RWPE2 (cell line): ENCODE data around the gene GRIK2.

ENCODE experiments used
- ATAC-seq: fragments of 200-7000 bp; cut with Tn5 transposase; 3 replicates; pipeline ENCODE4 v1.9.1; 2021; ENCODE audit warnings: low read depth
- DNase-seq: peaks from one replicate; pipeline ENCODE4 v3.0.0-alpha.2; 2020; ENCODE audit warnings: low spot score
- H3K27ac ChIP-seq: fragments of 450-650 bp; 2 replicates; pipeline ENCODE4 v1.5.1; 2017; ENCODE audit warnings: mild to moderate bottlenecking; ENCODE audit not compliant: poor library complexity, severe bottlenecking
- H3K27me3 ChIP-seq: fragments of 250-450 bp; sonication (Bioruptor Pico); 2 replicates; pipeline ENCODE4 v1.5.1; 2021; ENCODE audit warnings: mild to moderate bottlenecking, moderate library complexity; ENCODE audit not compliant: insufficient read depth, poor library complexity, severe bottlenecking
- H3K36me3 ChIP-seq: fragments of 250-450 bp; sonication (Bioruptor Pico); 2 replicates; pipeline ENCODE4 v1.5.1; 2020; ENCODE audit warnings: low read depth, mild to moderate bottlenecking, moderate library complexity
- H3K4me1 ChIP-seq: fragments of 250-450 bp; sonication (Bioruptor Pico); 2 replicates; pipeline ENCODE4 v1.5.1; 2021; ENCODE audit warnings: mild to moderate bottlenecking, moderate library complexity; ENCODE audit not compliant: insufficient read depth, poor library complexity, severe bottlenecking
- H3K4me3 ChIP-seq: fragments of 250-450 bp; sonication (Bioruptor Pico); 2 replicates; pipeline ENCODE4 v1.5.1; 2021; ENCODE audit warnings: mild to moderate bottlenecking, moderate library complexity; ENCODE audit not compliant: severe bottlenecking
- H3K9me3 ChIP-seq: fragments of 250-450 bp; sonication (Bioruptor Pico); 2 replicates; pipeline ENCODE4 v1.5.1; 2021; ENCODE audit warnings: mild to moderate bottlenecking, moderate library complexity; ENCODE audit not compliant: severe bottlenecking
- TF ChIP-seq, protein P1 (sequence below): fragments of 450-650 bp; IDR thresholded peaks from one replicate; pipeline ENCODE4 v1.5.1; 2017; ENCODE audit warnings: mild to moderate bottlenecking, moderate library complexity; ENCODE audit not compliant: poor library complexity, severe bottlenecking

The GRIK2 gene

DNA sequence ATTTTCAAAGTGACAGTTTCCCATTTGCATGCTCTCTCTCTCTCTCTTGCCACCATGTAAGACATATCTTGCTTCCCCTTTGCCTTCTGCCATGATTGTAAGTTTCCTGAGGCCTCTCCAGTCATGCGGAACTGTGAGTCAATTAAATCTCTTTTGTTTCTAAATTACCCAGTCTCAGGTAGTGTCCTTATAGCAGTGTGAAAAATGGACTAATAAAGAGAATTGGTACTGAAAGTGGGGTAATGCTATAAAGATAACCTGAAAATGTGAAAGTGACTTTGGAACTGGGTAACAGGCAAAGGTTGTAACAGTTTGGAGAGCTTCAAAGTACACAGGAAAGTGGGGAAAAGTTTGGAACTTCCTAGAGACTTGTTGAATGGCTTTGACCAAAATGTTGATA lies 389.8 kb downstream of the GRIK2 start:
- DNase-seq (no peak), ATAC-seq (no peak)
- no peaks in the 10 kb centered on the region for H3K27me3 ChIP-seq
- H3K36me3 ChIP-seq, result no peaks in the 10 kb centered on the region
- TF ChIP-seq, protein P1, sequence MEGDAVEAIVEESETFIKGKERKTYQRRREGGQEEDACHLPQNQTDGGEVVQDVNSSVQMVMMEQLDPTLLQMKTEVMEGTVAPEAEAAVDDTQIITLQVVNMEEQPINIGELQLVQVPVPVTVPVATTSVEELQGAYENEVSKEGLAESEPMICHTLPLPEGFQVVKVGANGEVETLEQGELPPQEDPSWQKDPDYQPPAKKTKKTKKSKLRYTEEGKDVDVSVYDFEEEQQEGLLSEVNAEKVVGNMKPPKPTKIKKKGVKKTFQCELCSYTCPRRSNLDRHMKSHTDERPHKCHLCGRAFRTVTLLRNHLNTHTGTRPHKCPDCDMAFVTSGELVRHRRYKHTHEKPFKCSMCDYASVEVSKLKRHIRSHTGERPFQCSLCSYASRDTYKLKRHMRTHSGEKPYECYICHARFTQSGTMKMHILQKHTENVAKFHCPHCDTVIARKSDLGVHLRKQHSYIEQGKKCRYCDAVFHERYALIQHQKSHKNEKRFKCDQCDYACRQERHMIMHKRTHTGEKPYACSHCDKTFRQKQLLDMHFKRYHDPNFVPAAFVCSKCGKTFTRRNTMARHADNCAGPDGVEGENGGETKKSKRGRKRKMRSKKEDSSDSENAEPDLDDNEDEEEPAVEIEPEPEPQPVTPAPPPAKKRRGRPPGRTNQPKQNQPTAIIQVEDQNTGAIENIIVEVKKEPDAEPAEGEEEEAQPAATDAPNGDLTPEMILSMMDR, result no peak
- peaks cover 2% of the 10 kb centered on the region for H3K9me3 ChIP-seq
- no peak overlapping the region for H3K4me3 ChIP-seq
- H3K4me1 ChIP-seq, result no peaks in the 10 kb centered on the region
- H3K27ac ChIP-seq, result no peak overlapping the region

DNA sequence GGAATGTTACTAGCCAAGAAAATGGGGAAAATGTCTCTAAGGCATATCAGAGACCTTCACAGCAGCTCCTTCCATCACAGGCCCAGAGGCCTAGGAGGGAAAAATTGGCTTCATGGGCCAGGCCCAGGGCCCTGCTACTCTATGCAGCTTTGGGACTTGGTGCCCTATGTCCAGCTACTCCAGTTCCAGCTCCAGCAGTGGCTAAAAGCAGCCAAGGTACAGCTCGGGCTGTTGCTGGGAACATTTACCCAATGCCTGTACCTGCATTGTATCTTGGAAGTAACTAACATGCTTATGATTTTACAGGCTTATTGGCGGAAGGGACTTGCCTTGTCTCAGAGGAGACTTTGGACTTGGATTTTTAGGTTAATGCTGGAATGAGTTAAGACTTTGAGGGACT lies 390.6 kb downstream of the GRIK2 start:
- no peaks in the 10 kb centered on the region for H3K36me3 ChIP-seq
- no peak for ATAC-seq
- peaks cover 2% of the 10 kb centered on the region for H3K9me3 ChIP-seq
- H3K4me3 ChIP-seq, result no peak overlapping the region
- H3K27me3 ChIP-seq, result no peaks in the 10 kb centered on the region
- TF ChIP-seq, protein P1, result no peak
- H3K27ac ChIP-seq, result no peak overlapping the region
- no peak for DNase-seq
- H3K4me1 ChIP-seq, result no peaks in the 10 kb centered on the region

DNA sequence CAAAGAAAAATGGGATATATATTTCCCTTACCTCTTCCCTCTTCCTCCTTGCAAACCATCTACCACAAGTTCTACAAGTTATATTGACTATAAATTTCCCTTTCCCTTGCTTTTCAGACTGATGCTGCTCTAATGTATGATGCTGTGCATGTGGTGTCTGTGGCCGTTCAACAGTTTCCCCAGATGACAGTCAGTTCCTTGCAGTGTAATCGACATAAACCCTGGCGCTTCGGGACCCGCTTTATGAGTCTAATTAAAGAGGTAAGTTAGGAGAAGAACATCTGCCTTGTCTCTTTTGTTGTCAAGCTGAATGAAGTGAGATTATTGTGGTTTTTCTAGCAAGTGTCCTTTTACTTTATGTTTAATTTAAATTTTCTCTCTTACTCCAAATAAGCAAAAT lies 406.0 kb downstream of the GRIK2 start:
- H3K4me3 ChIP-seq, result no peak overlapping the region
- DNase-seq, result no peak

DNA sequence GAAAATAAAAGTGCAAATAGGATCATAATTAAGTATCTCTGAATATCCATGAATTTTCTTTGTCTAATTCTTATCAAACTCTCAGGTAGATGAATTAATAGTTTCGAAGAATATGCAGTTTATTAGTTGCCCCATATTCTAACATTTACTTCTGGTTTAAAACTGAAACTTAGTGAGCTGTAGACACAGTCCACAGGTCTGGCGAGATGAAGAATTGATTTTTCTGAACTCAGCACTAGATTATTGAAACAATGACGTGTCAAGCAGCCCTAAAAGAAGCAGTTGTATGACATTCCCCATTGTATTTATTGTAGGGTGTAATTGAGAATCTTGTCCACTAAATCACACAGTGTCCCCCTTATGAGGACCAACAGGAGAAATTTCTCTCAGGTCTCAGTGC lies 407.1 kb downstream of the GRIK2 start:
- DNase-seq (no peak), ATAC-seq (no peak)
- H3K9me3 ChIP-seq, result no peaks in the 10 kb centered on the region
- H3K27ac ChIP-seq, result no peak overlapping the region
- TF ChIP-seq, protein P1, result no peak
- no peaks in the 10 kb centered on the region for H3K36me3 ChIP-seq
- H3K27me3 ChIP-seq, result no peaks in the 10 kb centered on the region
- H3K4me3 ChIP-seq, result no peak overlapping the region
- H3K4me1 ChIP-seq, result no peaks in the 10 kb centered on the region

More for the DNA sequence above, 406.0 kb downstream of the GRIK2 start:
- Histone ChIP-seq H3K27me3 (no peaks in the 10 kb centered on the region), H3K27ac (no peak overlapping the region), H3K36me3 (no peaks in the 10 kb centered on the region), H3K4me1 (no peaks in the 10 kb centered on the region), H3K9me3 (no peaks in the 10 kb centered on the region)
- no peak for ATAC-seq
- TF ChIP-seq, protein P1, result no peak

- no peak overlapping the region for H3K4me3 ChIP-seq
- ATAC-seq (no peak), DNase-seq (no peak)
- H3K4me1 ChIP-seq, result peaks cover 3% of the 10 kb centered on the region
- H3K27ac ChIP-seq, result no peak overlapping the region
- no peaks in the 10 kb centered on the region for H3K27me3 ChIP-seq
- no peaks in the 10 kb centered on the region for H3K36me3 ChIP-seq
- H3K9me3 ChIP-seq, result no peaks in the 10 kb centered on the region
- TF ChIP-seq, protein P1, result no peak
Measured at GRCh38 chr6:101803136-101803535, 409.6 kb downstream of the GRIK2 start.
